Hepatocyte (in vitro differentiated cells): ENCODE measurements around the gene EPB41L4B.

ENCODE experiments used
- EZH2 ChIP-seq: fragments of 200-600 bp; sonication (generic); IDR thresholded peaks from 2 replicates; pipeline ENCODE4 v1.6.1; 2016; ENCODE audit warnings: antibody characterized with exemption, mild to moderate bottlenecking, borderline replicate concordance
- EZH2phosphoT487 ChIP-seq: fragments of 200-600 bp; sonication (generic); IDR thresholded peaks from one replicate; pipeline ENCODE4 v1.6.1; 2018; ENCODE audit warnings: antibody characterized with exemption, mild to moderate bottlenecking, low read depth, moderate library complexity; ENCODE audit not compliant: unreplicated experiment, severe bottlenecking
- TF ChIP-seq, protein P1 (sequence below): fragments of 200-600 bp; sonication (generic); IDR thresholded peaks from 2 replicates; pipeline ENCODE4 v1.5.1; 2016; ENCODE audit warnings: antibody characterized with exemption, mild to moderate bottlenecking; ENCODE audit not compliant: poor library complexity

DNA sequence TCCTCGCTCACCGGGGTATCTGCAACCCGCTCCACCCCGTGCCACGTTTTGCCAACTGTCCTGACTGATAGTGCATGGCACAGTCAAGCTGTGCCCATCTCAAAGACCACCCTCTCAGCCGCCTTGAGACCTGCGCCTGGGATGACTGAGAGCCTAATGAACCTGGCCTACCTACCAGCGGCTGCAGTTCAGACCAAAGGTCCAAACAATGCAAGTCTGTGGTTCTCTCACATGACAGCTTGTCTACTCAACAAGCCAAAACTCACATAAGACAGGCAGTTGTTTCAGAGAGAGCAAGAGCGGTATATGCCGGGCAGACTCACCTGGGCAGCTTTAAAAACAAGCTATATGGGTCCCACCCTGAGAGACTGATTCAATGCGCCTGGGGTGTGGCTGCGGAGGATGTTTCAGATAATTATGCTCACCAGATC, 70.5 kb downstream of the EPB41L4B start:
- TF ChIP-seq EZH2phosphoT487 (no peak), EZH2 (no peak)
- TF ChIP-seq, protein P1, sequence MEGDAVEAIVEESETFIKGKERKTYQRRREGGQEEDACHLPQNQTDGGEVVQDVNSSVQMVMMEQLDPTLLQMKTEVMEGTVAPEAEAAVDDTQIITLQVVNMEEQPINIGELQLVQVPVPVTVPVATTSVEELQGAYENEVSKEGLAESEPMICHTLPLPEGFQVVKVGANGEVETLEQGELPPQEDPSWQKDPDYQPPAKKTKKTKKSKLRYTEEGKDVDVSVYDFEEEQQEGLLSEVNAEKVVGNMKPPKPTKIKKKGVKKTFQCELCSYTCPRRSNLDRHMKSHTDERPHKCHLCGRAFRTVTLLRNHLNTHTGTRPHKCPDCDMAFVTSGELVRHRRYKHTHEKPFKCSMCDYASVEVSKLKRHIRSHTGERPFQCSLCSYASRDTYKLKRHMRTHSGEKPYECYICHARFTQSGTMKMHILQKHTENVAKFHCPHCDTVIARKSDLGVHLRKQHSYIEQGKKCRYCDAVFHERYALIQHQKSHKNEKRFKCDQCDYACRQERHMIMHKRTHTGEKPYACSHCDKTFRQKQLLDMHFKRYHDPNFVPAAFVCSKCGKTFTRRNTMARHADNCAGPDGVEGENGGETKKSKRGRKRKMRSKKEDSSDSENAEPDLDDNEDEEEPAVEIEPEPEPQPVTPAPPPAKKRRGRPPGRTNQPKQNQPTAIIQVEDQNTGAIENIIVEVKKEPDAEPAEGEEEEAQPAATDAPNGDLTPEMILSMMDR = no peak
